ENCODE measurements around the gene SMAD1.

SMAD1 gene

GRCh38 chr4:145451895-145452294, 29.8 kb upstream of the SMAD1 start:
- no peak overlapping the region for H3K27ac ChIP-seq (ENCODE audit: low read length)

DNA sequence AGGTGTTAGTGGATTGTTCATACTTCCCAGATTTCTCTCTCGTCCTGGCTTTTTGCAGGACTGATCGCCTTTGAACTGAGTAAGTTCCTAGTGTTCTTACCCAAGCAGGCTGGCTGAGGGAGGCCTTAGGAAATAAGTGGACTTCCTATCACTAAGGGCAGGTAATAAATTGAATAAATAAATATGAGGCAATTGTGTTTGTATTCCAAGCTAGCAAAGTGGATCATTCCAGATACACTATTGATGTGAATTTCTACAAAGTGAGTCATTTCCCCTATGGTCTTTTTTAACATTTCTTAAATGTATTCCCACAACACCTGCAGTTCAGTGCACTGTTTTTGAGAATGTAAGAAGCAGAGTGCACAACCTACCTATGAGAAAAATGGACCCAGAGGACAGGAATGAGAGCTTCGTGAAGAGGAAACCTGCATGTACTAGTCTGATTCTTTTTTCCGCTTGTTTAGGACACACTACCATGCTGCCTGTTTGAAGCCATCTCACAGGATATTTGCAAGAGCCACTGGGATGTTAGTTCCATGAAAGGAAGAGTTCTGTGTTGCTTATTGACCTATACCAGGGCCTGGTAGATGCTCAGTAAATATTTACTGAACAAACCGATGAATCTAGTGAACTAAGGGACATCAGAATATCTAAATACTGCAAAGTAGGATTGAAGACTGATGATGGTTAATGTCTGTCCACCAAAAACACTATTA, 29.0 kb upstream of the SMAD1 start:
- DNase-seq: no peak
- Histone ChIP-seq H3K4me2 (ENCODE audit: low read depth, low read length) (no peak overlapping the region), H3K36me3 (replicated peaks; ENCODE audit: insufficient read depth, low read length) (no peaks in the 10 kb centered on the region), H3K4me1 (ENCODE audit: low read length) (no peaks in the 10 kb centered on the region), H3K27me3 (replicated peaks; ENCODE audit: insufficient read depth, low read length) (no peaks in the 10 kb centered on the region), H2AFZ (ENCODE audit: low read length) (no peak overlapping the region), H3F3A (ENCODE audit: insufficient read depth, low read length) (no peaks in the 10 kb centered on the region), H4K20me1 (ENCODE audit: insufficient read depth, low read length) (no peaks in the 10 kb centered on the region), H3K79me2 (ENCODE audit: low read length) (no peaks in the 10 kb centered on the region), H3K4me3 (ENCODE audit: low read length) (no peak overlapping the region), H3K9ac (ENCODE audit: low read length) (no peak overlapping the region), H3K9me3 (replicated peaks; ENCODE audit: insufficient read depth, low read length) (no peaks in the 10 kb centered on the region), H3K27ac (ENCODE audit: low read length) (no peak overlapping the region), H3K9me2 (replicated peaks; ENCODE audit: insufficient read depth, low read length) (no peaks in the 10 kb centered on the region)
- TF ChIP-seq EZH2 (optimal IDR thresholded peaks at IDR 0.05; ENCODE audit: low read depth, low read length): no peak
- no peak for TF ChIP-seq EZH2phosphoT487 (IDR thresholded peaks at IDR 0.05; ENCODE audit: low read length)
- TF ChIP-seq, protein P1, sequence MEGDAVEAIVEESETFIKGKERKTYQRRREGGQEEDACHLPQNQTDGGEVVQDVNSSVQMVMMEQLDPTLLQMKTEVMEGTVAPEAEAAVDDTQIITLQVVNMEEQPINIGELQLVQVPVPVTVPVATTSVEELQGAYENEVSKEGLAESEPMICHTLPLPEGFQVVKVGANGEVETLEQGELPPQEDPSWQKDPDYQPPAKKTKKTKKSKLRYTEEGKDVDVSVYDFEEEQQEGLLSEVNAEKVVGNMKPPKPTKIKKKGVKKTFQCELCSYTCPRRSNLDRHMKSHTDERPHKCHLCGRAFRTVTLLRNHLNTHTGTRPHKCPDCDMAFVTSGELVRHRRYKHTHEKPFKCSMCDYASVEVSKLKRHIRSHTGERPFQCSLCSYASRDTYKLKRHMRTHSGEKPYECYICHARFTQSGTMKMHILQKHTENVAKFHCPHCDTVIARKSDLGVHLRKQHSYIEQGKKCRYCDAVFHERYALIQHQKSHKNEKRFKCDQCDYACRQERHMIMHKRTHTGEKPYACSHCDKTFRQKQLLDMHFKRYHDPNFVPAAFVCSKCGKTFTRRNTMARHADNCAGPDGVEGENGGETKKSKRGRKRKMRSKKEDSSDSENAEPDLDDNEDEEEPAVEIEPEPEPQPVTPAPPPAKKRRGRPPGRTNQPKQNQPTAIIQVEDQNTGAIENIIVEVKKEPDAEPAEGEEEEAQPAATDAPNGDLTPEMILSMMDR (IDR thresholded peaks at IDR 0.05; ENCODE audit: low read length): no peak

More at GRCh38 chr4:145451895-145452294, 29.8 kb upstream of the SMAD1 start:
- H3K36me3 ChIP-seq (replicated peaks; ENCODE audit: insufficient read depth, low read length): no peaks in the 10 kb centered on the region
- no peak overlapping the region for H2AFZ ChIP-seq (ENCODE audit: low read length)
- H3K4me1 ChIP-seq (ENCODE audit: low read length): no peaks in the 10 kb centered on the region
- no peaks in the 10 kb centered on the region for H3F3A ChIP-seq (ENCODE audit: insufficient read depth, low read length)
- H4K20me1 ChIP-seq (ENCODE audit: insufficient read depth, low read length): no peaks in the 10 kb centered on the region
- H3K79me2 ChIP-seq (ENCODE audit: low read length): no peaks in the 10 kb centered on the region
- no peak for TF ChIP-seq EZH2phosphoT487 (IDR thresholded peaks at IDR 0.05; ENCODE audit: low read length)
- TF ChIP-seq EZH2 (optimal IDR thresholded peaks at IDR 0.05; ENCODE audit: low read depth, low read length): no peak
- TF ChIP-seq, protein P1 (IDR thresholded peaks at IDR 0.05; ENCODE audit: low read length): no peak
- H3K9me2 ChIP-seq (replicated peaks; ENCODE audit: insufficient read depth, low read length): no peaks in the 10 kb centered on the region
- H3K9me3 ChIP-seq (replicated peaks; ENCODE audit: insufficient read depth, low read length): no peaks in the 10 kb centered on the region
- no peak overlapping the region for H3K4me3 ChIP-seq (ENCODE audit: low read length)
- H3K27me3 ChIP-seq (replicated peaks; ENCODE audit: insufficient read depth, low read length): no peaks in the 10 kb centered on the region
- DNase-seq: no peak
- no peak overlapping the region for H3K9ac ChIP-seq (ENCODE audit: low read length)
- no peak overlapping the region for H3K4me2 ChIP-seq (ENCODE audit: low read depth, low read length)

GRCh38 chr4:145453163-145453520, 28.5 kb upstream of the SMAD1 start:
- Histone ChIP-seq H3K27ac (ENCODE audit: low read length) (no peak overlapping the region), H3K4me1 (ENCODE audit: low read length) (no peaks in the 10 kb centered on the region), H3K79me2 (ENCODE audit: low read length) (no peaks in the 10 kb centered on the region), H3K9me2 (replicated peaks; ENCODE audit: insufficient read depth, low read length) (no peaks in the 10 kb centered on the region), H3K4me3 (ENCODE audit: low read length) (no peak overlapping the region), H3K9me3 (replicated peaks; ENCODE audit: insufficient read depth, low read length) (no peaks in the 10 kb centered on the region), H3K27me3 (replicated peaks; ENCODE audit: insufficient read depth, low read length) (no peaks in the 10 kb centered on the region), H3K9ac (ENCODE audit: low read length) (no peak overlapping the region), H3K36me3 (replicated peaks; ENCODE audit: insufficient read depth, low read length) (no peaks in the 10 kb centered on the region), H3K4me2 (ENCODE audit: low read depth, low read length) (no peak overlapping the region), H2AFZ (ENCODE audit: low read length) (no peak overlapping the region), H3F3A (ENCODE audit: insufficient read depth, low read length) (no peaks in the 10 kb centered on the region), H4K20me1 (ENCODE audit: insufficient read depth, low read length) (no peaks in the 10 kb centered on the region)
- no peak for DNase-seq
- TF ChIP-seq EZH2phosphoT487 (IDR thresholded peaks at IDR 0.05; ENCODE audit: low read length) (no peak), EZH2 (optimal IDR thresholded peaks at IDR 0.05; ENCODE audit: low read depth, low read length) (no peak)
- TF ChIP-seq, protein P1 (IDR thresholded peaks at IDR 0.05; ENCODE audit: low read length): no peak

Data from MM.1S (cell line).